ENCODE data around the gene ST8SIA2. TPM values are rescaled to one million over a fixed set of nuclear protein-coding genes. Genes with fewer than 3 reads are reported as not detected.

ST8SIA2 gene
- total and polyA plus RNA-seq, 2 experiments from 2014 or later = 0.87 to 1.1 TPM

DNA sequence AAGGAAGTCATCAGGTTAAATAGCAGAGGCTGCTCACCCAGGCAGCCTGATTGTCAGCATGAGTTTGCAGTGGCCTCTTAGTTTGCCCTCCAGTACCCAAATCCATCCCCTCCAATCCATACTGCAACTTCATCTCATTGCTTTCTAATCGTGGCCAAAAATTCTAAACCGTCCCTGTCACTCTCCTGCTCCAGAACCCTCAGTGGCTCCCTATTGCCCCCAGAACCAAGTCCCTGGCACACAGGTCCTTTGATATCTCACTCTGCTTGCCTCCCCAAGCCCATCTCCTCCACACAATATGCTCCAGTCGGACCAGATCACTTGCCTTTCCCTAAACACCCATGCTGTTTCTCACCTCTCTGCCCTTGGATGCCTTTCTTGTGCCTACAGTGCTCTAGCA, 49.7 kb downstream of the ST8SIA2 start:
- no peak overlapping the region for H2AFZ ChIP-seq
- no peaks in the 10 kb centered on the region for H4K20me1 ChIP-seq (ENCODE audit: insufficient read depth, poor library complexity, severe bottlenecking)
- H3K4me1 ChIP-seq (ENCODE audit: insufficient read depth) = no peaks in the 10 kb centered on the region
- no peak for TF ChIP-seq EZH2phosphoT487 (IDR thresholded peaks at IDR 0.05; ENCODE audit: low read depth, severe bottlenecking, unreplicated experiment)
- no peak for TF ChIP-seq EZH2 (IDR thresholded peaks at IDR 0.05; ENCODE audit: borderline replicate concordance)
- TF ChIP-seq, protein P1, sequence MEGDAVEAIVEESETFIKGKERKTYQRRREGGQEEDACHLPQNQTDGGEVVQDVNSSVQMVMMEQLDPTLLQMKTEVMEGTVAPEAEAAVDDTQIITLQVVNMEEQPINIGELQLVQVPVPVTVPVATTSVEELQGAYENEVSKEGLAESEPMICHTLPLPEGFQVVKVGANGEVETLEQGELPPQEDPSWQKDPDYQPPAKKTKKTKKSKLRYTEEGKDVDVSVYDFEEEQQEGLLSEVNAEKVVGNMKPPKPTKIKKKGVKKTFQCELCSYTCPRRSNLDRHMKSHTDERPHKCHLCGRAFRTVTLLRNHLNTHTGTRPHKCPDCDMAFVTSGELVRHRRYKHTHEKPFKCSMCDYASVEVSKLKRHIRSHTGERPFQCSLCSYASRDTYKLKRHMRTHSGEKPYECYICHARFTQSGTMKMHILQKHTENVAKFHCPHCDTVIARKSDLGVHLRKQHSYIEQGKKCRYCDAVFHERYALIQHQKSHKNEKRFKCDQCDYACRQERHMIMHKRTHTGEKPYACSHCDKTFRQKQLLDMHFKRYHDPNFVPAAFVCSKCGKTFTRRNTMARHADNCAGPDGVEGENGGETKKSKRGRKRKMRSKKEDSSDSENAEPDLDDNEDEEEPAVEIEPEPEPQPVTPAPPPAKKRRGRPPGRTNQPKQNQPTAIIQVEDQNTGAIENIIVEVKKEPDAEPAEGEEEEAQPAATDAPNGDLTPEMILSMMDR (IDR thresholded peaks at IDR 0.05; ENCODE audit: poor library complexity) = no peak
- DNase-seq (ENCODE audit: low spot score) = no peak
- H3K27ac ChIP-seq = no peak overlapping the region
- H3K9me2 ChIP-seq (replicated peaks; ENCODE audit: insufficient read depth) = no peaks in the 10 kb centered on the region
- WGBS (ENCODE audit: low lambda C conversion rate, missing lambda C conversion rate) = 93% methylated on average over 3 of the region's 3 CpGs
- no peaks in the 10 kb centered on the region for H3K27me3 ChIP-seq
- H3K36me3 ChIP-seq (replicated peaks; ENCODE audit: insufficient read depth, low read depth) = no peaks in the 10 kb centered on the region
- no peaks in the 10 kb centered on the region for H3K9me3 ChIP-seq (ENCODE audit: low read depth)
- no peak overlapping the region for H3K4me3 ChIP-seq
- no peak overlapping the region for H3K4me2 ChIP-seq
- H3K79me2 ChIP-seq = no peaks in the 10 kb centered on the region

DNA sequence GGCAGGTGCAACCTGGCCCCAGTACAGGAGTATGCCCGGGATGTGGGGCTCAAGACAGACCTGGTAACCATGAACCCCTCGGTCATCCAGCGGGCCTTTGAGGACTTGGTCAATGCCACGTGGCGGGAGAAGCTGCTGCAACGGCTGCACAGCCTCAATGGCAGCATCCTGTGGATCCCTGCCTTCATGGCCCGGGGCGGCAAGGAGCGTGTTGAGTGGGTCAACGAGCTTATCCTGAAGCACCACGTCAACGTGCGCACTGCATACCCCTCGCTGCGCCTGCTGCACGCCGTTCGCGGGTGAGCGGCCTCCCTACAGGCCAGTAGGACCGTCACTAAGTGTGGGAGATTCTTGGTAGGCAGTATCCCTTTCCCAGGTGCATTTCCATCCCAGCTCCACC, 51.0 kb downstream of the ST8SIA2 start:
- no peaks in the 10 kb centered on the region for H3K4me1 ChIP-seq (ENCODE audit: insufficient read depth)
- no peak for DNase-seq (ENCODE audit: low spot score)
- H3K9me3 ChIP-seq (ENCODE audit: low read depth) = no peaks in the 10 kb centered on the region
- 97% methylated on average over 21 of the region's 21 CpGs for WGBS (ENCODE audit: low lambda C conversion rate, missing lambda C conversion rate)
- no peaks in the 10 kb centered on the region for H3K79me2 ChIP-seq
- no peaks in the 10 kb centered on the region for H3K27me3 ChIP-seq
- no peak overlapping the region for H2AFZ ChIP-seq
- no peaks in the 10 kb centered on the region for H3K9me2 ChIP-seq (replicated peaks; ENCODE audit: insufficient read depth)
- H3K36me3 ChIP-seq (replicated peaks; ENCODE audit: insufficient read depth, low read depth) = no peaks in the 10 kb centered on the region
- H3K27ac ChIP-seq = no peak overlapping the region
- TF ChIP-seq, protein P1 (IDR thresholded peaks at IDR 0.05; ENCODE audit: poor library complexity) = no peak
- TF ChIP-seq EZH2 (IDR thresholded peaks at IDR 0.05; ENCODE audit: borderline replicate concordance) (no peak), EZH2phosphoT487 (IDR thresholded peaks at IDR 0.05; ENCODE audit: low read depth, severe bottlenecking, unreplicated experiment) (no peak)
- H3K4me3 ChIP-seq = no peak overlapping the region
- H3K4me2 ChIP-seq = no peak overlapping the region
- no peaks in the 10 kb centered on the region for H4K20me1 ChIP-seq (ENCODE audit: insufficient read depth, poor library complexity, severe bottlenecking)

DNA sequence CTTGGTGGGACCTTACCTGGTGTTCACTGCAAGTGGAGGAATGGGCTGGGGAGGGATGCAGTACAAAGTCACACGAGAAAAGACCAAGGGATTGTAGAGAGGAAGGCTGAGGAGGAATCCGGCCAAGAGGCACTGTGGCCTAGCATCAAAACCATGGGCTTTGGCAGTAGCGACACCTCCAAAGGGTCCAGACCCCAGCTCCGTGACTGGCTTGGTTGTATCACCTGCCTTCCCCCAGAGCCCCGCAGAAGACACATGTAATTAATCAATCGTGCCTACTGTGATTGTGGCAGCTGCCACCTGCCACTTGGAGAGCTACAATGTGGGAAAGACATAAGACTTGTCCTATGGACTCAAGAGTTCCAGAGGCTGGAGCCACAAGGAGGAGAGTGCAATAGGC, 54.7 kb downstream of the ST8SIA2 start:
- H3K79me2 ChIP-seq = no peaks in the 10 kb centered on the region
- H3K36me3 ChIP-seq (replicated peaks; ENCODE audit: insufficient read depth, low read depth) = no peaks in the 10 kb centered on the region
- H3K9me2 ChIP-seq (replicated peaks; ENCODE audit: insufficient read depth) = no peaks in the 10 kb centered on the region
- 96% methylated on average over 6 of the region's 6 CpGs for WGBS (ENCODE audit: low lambda C conversion rate, missing lambda C conversion rate)
- H3K4me1 ChIP-seq (ENCODE audit: insufficient read depth) = no peaks in the 10 kb centered on the region
- no peak overlapping the region for H2AFZ ChIP-seq
- DNase-seq (ENCODE audit: low spot score) = no peak
- H3K27ac ChIP-seq = no peak overlapping the region
- no peak overlapping the region for H3K4me3 ChIP-seq
- no peak overlapping the region for H3K4me2 ChIP-seq
- H4K20me1 ChIP-seq (ENCODE audit: insufficient read depth, poor library complexity, severe bottlenecking) = no peaks in the 10 kb centered on the region
- H3K9me3 ChIP-seq (ENCODE audit: low read depth) = no peaks in the 10 kb centered on the region
- TF ChIP-seq, protein P1 (IDR thresholded peaks at IDR 0.05; ENCODE audit: poor library complexity) = no peak
- TF ChIP-seq EZH2phosphoT487 (IDR thresholded peaks at IDR 0.05; ENCODE audit: low read depth, severe bottlenecking, unreplicated experiment) = no peak
- TF ChIP-seq EZH2 (IDR thresholded peaks at IDR 0.05; ENCODE audit: borderline replicate concordance) = no peak
- H3K27me3 ChIP-seq = no peaks in the 10 kb centered on the region

DNA sequence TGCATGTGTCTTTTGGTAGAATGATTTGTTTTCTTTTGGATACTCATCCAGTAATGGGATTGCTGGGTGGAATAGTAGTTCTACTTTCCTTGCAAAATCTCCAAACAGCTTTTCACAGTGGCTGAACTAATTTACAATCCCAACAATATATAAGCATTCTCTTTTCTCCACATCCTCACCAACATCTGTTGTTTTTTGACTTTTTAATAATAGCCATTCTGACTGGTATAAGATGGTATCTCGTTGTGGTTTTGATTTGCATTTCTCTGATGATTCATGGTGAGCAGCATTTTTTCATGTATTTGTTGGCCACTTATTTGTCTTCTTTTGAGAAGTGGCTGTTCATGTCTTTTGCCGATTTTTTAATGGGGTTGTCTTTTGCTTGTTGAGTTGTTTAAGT, 55.8 kb downstream of the ST8SIA2 start:
- no peak overlapping the region for H3K4me3 ChIP-seq
- no peaks in the 10 kb centered on the region for H4K20me1 ChIP-seq (ENCODE audit: insufficient read depth, poor library complexity, severe bottlenecking)
- no peaks in the 10 kb centered on the region for H3K9me2 ChIP-seq (replicated peaks; ENCODE audit: insufficient read depth)
- H3K79me2 ChIP-seq = no peaks in the 10 kb centered on the region
- H3K9me3 ChIP-seq (ENCODE audit: low read depth) = no peaks in the 10 kb centered on the region
- TF ChIP-seq, protein P1 (IDR thresholded peaks at IDR 0.05; ENCODE audit: poor library complexity) = no peak
- TF ChIP-seq EZH2phosphoT487 (IDR thresholded peaks at IDR 0.05; ENCODE audit: low read depth, severe bottlenecking, unreplicated experiment) (no peak), EZH2 (IDR thresholded peaks at IDR 0.05; ENCODE audit: borderline replicate concordance) (no peak)
- 90% methylated on average over 2 of the region's 2 CpGs for WGBS (ENCODE audit: low lambda C conversion rate, missing lambda C conversion rate)
- no peak for DNase-seq (ENCODE audit: low spot score)
- H3K36me3 ChIP-seq (replicated peaks; ENCODE audit: insufficient read depth, low read depth) = no peaks in the 10 kb centered on the region
- H3K27ac ChIP-seq = no peak overlapping the region
- no peak overlapping the region for H3K4me2 ChIP-seq
- H3K4me1 ChIP-seq (ENCODE audit: insufficient read depth) = no peaks in the 10 kb centered on the region
- H2AFZ ChIP-seq = no peak overlapping the region
- no peaks in the 10 kb centered on the region for H3K27me3 ChIP-seq

All from hepatocyte (in vitro differentiated cells).